Measurements from ENCODE around the gene ERG. TPM values are rescaled to one million over a fixed set of nuclear protein-coding genes. Genes with fewer than 3 reads are reported as not detected.

ERG gene
- polyA plus RNA-seq, 1 donor from 2014 or later = not detected

- Histone ChIP-seq H3K4me3 (ENCODE audit: low read length) (no peak overlapping the region), H3K9ac (ENCODE audit: low read length) (no peak overlapping the region), H3K36me3 (ENCODE audit: insufficient read depth, low read length) (no peaks in the 10 kb centered on the region), H3K9me3 (ENCODE audit: low read length) (no peaks in the 10 kb centered on the region), H3K27ac (ENCODE audit: low read length) (no peak overlapping the region), H3K4me2 (ENCODE audit: low read length) (no peak overlapping the region), H2AFZ (ENCODE audit: low read depth, low read length) (no peak overlapping the region), H3K27me3 (ENCODE audit: insufficient read depth, low read depth, low read length) (no peaks in the 10 kb centered on the region), H4K20me1 (ENCODE audit: insufficient read depth) (no peaks in the 10 kb centered on the region), H3F3A (ENCODE audit: insufficient read depth, low read length, poor library complexity, severe bottlenecking) (no peaks in the 10 kb centered on the region), H3K79me2 (replicated peaks; ENCODE audit: insufficient read depth, low read length) (no peaks in the 10 kb centered on the region), H3K9me2 (ENCODE audit: insufficient read depth, low read length) (no peaks in the 10 kb centered on the region)
- TF ChIP-seq RAD21 (conservative IDR thresholded peaks at IDR 0.05) = no peak
- no peak for TF ChIP-seq POLR2AphosphoS5 (IDR thresholded peaks at IDR 0.05)
- TF ChIP-seq CTCF (IDR thresholded peaks at IDR 0.05; ENCODE audit: poor library complexity, severe bottlenecking) = no peak
- no peak for TF ChIP-seq MXI1 (conservative IDR thresholded peaks at IDR 0.05; ENCODE audit: poor library complexity, severe bottlenecking)
- TF ChIP-seq EZH2 (IDR thresholded peaks at IDR 0.05; ENCODE audit: borderline replicate concordance, insufficient read depth, low read length, poor library complexity, severe bottlenecking) = no peak
- TF ChIP-seq SMC3 (conservative IDR thresholded peaks at IDR 0.05; ENCODE audit: poor library complexity) = no peak
- TF ChIP-seq EP300 (conservative IDR thresholded peaks at IDR 0.05; ENCODE audit: poor library complexity, severe bottlenecking) = no peak
- no peak for TF ChIP-seq TAF1 (IDR thresholded peaks at IDR 0.05; ENCODE audit: low read depth)
- TF ChIP-seq REST (IDR thresholded peaks at IDR 0.05; ENCODE audit: borderline replicate concordance) = no peak
Measured at GRCh38 chr21:38350684-38351083, 147.6 kb downstream of the ERG start.

GRCh38 chr21:38349977-38350376, 148.3 kb downstream of the ERG start:
- no peak overlapping the region for H3K4me3 ChIP-seq (ENCODE audit: low read length)
- no peak overlapping the region for H3K27ac ChIP-seq (ENCODE audit: low read length)
- no peaks in the 10 kb centered on the region for H3F3A ChIP-seq (ENCODE audit: insufficient read depth, low read length, poor library complexity, severe bottlenecking)
- H3K9me3 ChIP-seq (ENCODE audit: low read length) = no peaks in the 10 kb centered on the region
- H4K20me1 ChIP-seq (ENCODE audit: insufficient read depth) = no peaks in the 10 kb centered on the region
- no peak overlapping the region for H3K9ac ChIP-seq (ENCODE audit: low read length)
- no peak overlapping the region for H2AFZ ChIP-seq (ENCODE audit: low read depth, low read length)
- no peaks in the 10 kb centered on the region for H3K27me3 ChIP-seq (ENCODE audit: insufficient read depth, low read depth, low read length)
- H3K4me2 ChIP-seq (ENCODE audit: low read length) = no peak overlapping the region
- H3K9me2 ChIP-seq (ENCODE audit: insufficient read depth, low read length) = no peaks in the 10 kb centered on the region
- TF ChIP-seq RAD21 (conservative IDR thresholded peaks at IDR 0.05) = no peak
- no peak for TF ChIP-seq CTCF (IDR thresholded peaks at IDR 0.05; ENCODE audit: poor library complexity, severe bottlenecking)
- TF ChIP-seq EZH2 (IDR thresholded peaks at IDR 0.05; ENCODE audit: borderline replicate concordance, insufficient read depth, low read length, poor library complexity, severe bottlenecking) = no peak
- no peak for TF ChIP-seq SMC3 (conservative IDR thresholded peaks at IDR 0.05; ENCODE audit: poor library complexity)
- TF ChIP-seq REST (IDR thresholded peaks at IDR 0.05; ENCODE audit: borderline replicate concordance) = no peak
- TF ChIP-seq EP300 (conservative IDR thresholded peaks at IDR 0.05; ENCODE audit: poor library complexity, severe bottlenecking) = no peak
- no peak for TF ChIP-seq MXI1 (conservative IDR thresholded peaks at IDR 0.05; ENCODE audit: poor library complexity, severe bottlenecking)
- no peak for TF ChIP-seq POLR2AphosphoS5 (IDR thresholded peaks at IDR 0.05)
- no peak for TF ChIP-seq TAF1 (IDR thresholded peaks at IDR 0.05; ENCODE audit: low read depth)
- no peaks in the 10 kb centered on the region for H3K79me2 ChIP-seq (replicated peaks; ENCODE audit: insufficient read depth, low read length)
- H3K36me3 ChIP-seq (ENCODE audit: insufficient read depth, low read length) = no peaks in the 10 kb centered on the region
